ENCODE data around the gene APPL2.

The APPL2 gene

GRCh38 chr12:105222726-105223351 is 13.1 kb downstream of the APPL2 start:
- DNase-seq (ENCODE audit: low read depth): no peak

GRCh38 chr12:105222284-105222655 is 13.7 kb downstream of the APPL2 start:
- DNase-seq (ENCODE audit: low read depth): no peak

- no peak for DNase-seq (ENCODE audit: low read depth)
These were observed 14.2 kb downstream of the APPL2 start for GRCh38 chr12:105221583-105222283.

GRCh38 chr12:105220929-105221290 is 15.1 kb downstream of the APPL2 start:
- DNase-seq (ENCODE audit: low read depth): no peak

GRCh38 chr12:105220150-105220928 is 15.6 kb downstream of the APPL2 start:
- DNase-seq (ENCODE audit: low read depth): no peak

GRCh38 chr12:105219261-105220028 is 16.5 kb downstream of the APPL2 start:
- DNase-seq (ENCODE audit: low read depth): no peak

- DNase-seq (ENCODE audit: low read depth): no peak
These were observed 17.5 kb downstream of the APPL2 start for GRCh38 chr12:105218434-105218833.

- DNase-seq (ENCODE audit: low read depth): no peak
These were observed 21.2 kb downstream of the APPL2 start for GRCh38 chr12:105214670-105215375.

- DNase-seq (ENCODE audit: low read depth): no peak
These were observed 21.8 kb downstream of the APPL2 start for GRCh38 chr12:105214148-105214547.

GRCh38 chr12:105212438-105212837 is 23.5 kb downstream of the APPL2 start:
- DNase-seq (ENCODE audit: low read depth): no peak

- DNase-seq (ENCODE audit: low read depth): no peak
These were observed 26.9 kb downstream of the APPL2 start for GRCh38 chr12:105209091-105209490.

GRCh38 chr12:105206686-105207374 is 29.1 kb downstream of the APPL2 start:
- DNase-seq (ENCODE audit: low read depth): no peak

GRCh38 chr12:105205322-105206048 is 30.5 kb downstream of the APPL2 start:
- DNase-seq (ENCODE audit: low read depth): no peak

GRCh38 chr12:105204916-105205315 is 31.1 kb downstream of the APPL2 start:
- no peak for DNase-seq (ENCODE audit: low read depth)

- no peak for DNase-seq (ENCODE audit: low read depth)
These were observed 31.8 kb downstream of the APPL2 start for GRCh38 chr12:105204127-105204526.

GRCh38 chr12:105202202-105202601 is 33.8 kb downstream of the APPL2 start:
- no peak for DNase-seq (ENCODE audit: low read depth)

GRCh38 chr12:105201299-105201698 is 34.7 kb downstream of the APPL2 start:
- DNase-seq (ENCODE audit: low read depth): no peak

- no peak for DNase-seq (ENCODE audit: low read depth)
These were observed 35.6 kb downstream of the APPL2 start for GRCh38 chr12:105200385-105200784.

GRCh38 chr12:105198961-105199360 is 37.0 kb downstream of the APPL2 start:
- DNase-seq (ENCODE audit: low read depth): no peak

- DNase-seq (ENCODE audit: low read depth): no peak
These were observed 39.9 kb downstream of the APPL2 start for GRCh38 chr12:105196090-105196489.

GRCh38 chr12:105194947-105195346 is 41.0 kb downstream of the APPL2 start:
- no peak for DNase-seq (ENCODE audit: low read depth)

Data from CMK (cell line).